CD14-positive monocyte (primary cell): ENCODE measurements around the gene MUC15. TPM values are rescaled to one million over a fixed set of nuclear protein-coding genes. Genes with fewer than 3 reads are reported as not detected.

Experiments
- DNase-seq, 3 donors: peaks; one replicate each; pipeline ENCODE4 v3.0.0-alpha.2; 2011 to 2022
- H2AFZ ChIP-seq: 2 replicates; pipeline ENCODE4 v1.6.0; 2012; ENCODE audit warnings: mild to moderate bottlenecking, low read depth, low read length, inconsistent platforms; ENCODE audit not compliant: insufficient read depth, poor library complexity, severe bottlenecking
- H3K27ac ChIP-seq, 2 donors: 1 replicate in 1 of 2; 2 replicates in 1 of 2; pipeline ENCODE4 v1.5.1; 2012 to 2013; ENCODE audit warnings: low read length in 2 of 2, control low read depth in 1 of 2, inconsistent platforms in 1 of 2, low read depth in 1 of 2, mild to moderate bottlenecking in 1 of 2
- H3K27me3 ChIP-seq, 2 donors: one replicate each; pipeline versions ENCODE4 v1.6.0 to v1.6.1; 2011 to 2013; ENCODE audit warnings: low read length in 2 of 2; ENCODE audit not compliant: control insufficient read depth in 2 of 2, insufficient read depth in 2 of 2
- H3K36me3 ChIP-seq, 2 donors: replicated peaks in 1 of 2; 1 replicate in 1 of 2; 2 replicates in 1 of 2; pipeline versions ENCODE4 v1.5.1 to v1.6.1; 2012 to 2013; ENCODE audit warnings: low read length in 2 of 2, control low read depth in 1 of 2, inconsistent platforms in 1 of 2, mild to moderate bottlenecking in 1 of 2; ENCODE audit not compliant: insufficient read depth in 2 of 2, control insufficient read depth in 1 of 2
- H3K4me1 ChIP-seq, 2 donors: 1 replicate in 1 of 2; 2 replicates in 1 of 2; pipeline versions ENCODE4 v1.5.1 to v1.6.1; 2012 to 2013; ENCODE audit warnings: low read length in 2 of 2, control low read depth in 1 of 2, inconsistent platforms in 1 of 2, mild to moderate bottlenecking in 1 of 2, moderate library complexity in 1 of 2; ENCODE audit not compliant: insufficient read depth in 2 of 2, control insufficient read depth in 1 of 2
- H3K4me2 ChIP-seq: replicated peaks from 2 replicates; pipeline ENCODE3; 2012; ENCODE audit warnings: low read length, moderate library complexity, mild to moderate bottlenecking; ENCODE audit not compliant: poor library complexity, severe bottlenecking; ENCODE audit errors: extremely low read depth
- H3K4me3 ChIP-seq, 3 experiments: fragments of 200-600 bp in 1 of 3; sonication (generic) in 1 of 3; replicated peaks in 1 of 3; 1 replicate in 2 of 3; 2 replicates in 1 of 3; pipeline ENCODE4 v1.5.1; 2011 to 2013; ENCODE audit warnings: low read length in 3 of 3, mild to moderate bottlenecking in 3 of 3, control low read depth in 2 of 3, low read depth in 2 of 3, inconsistent platforms in 1 of 3, moderate library complexity in 1 of 3
- H3K79me2 ChIP-seq: 2 replicates; pipeline ENCODE4 v1.6.0; 2012; ENCODE audit warnings: mild to moderate bottlenecking, control low read depth, inconsistent platforms, low read length, moderate library complexity; ENCODE audit not compliant: insufficient read depth
- H3K9ac ChIP-seq: 2 replicates; pipeline ENCODE4 v1.6.0; 2017; ENCODE audit warnings: low read length, mild to moderate bottlenecking; ENCODE audit not compliant: insufficient read depth, poor library complexity, severe bottlenecking
- H3K9me3 ChIP-seq, 2 donors: replicated peaks in 1 of 2; 1 replicate in 1 of 2; 2 replicates in 1 of 2; pipeline versions ENCODE4 v1.5.1 to v1.6.1; 2012 to 2013; ENCODE audit warnings: low read length in 2 of 2, control low read depth in 1 of 2; ENCODE audit not compliant: control insufficient read depth in 1 of 2, insufficient read depth in 1 of 2
- H4K20me1 ChIP-seq: 2 replicates; pipeline ENCODE4 v1.6.0; 2012; ENCODE audit warnings: mild to moderate bottlenecking, low read length, control low read depth, moderate library complexity; ENCODE audit not compliant: insufficient read depth
- H3K27ac Mint-ChIP-seq, 7 donors: one replicate each; pipeline ENCODE4 v1.8.0; 2020; ENCODE audit warnings: mild to moderate bottlenecking in 7 of 7, mixed read lengths in 7 of 7, moderate library complexity in 6 of 7, inconsistent platforms in 2 of 7
- H3K27me3 Mint-ChIP-seq, 3 donors: one replicate each; pipeline ENCODE4 v1.8.0; 2021 to 2022; ENCODE audit warnings: low read depth in 3 of 3, mild to moderate bottlenecking in 3 of 3, mixed read lengths in 3 of 3, moderate library complexity in 3 of 3, inconsistent platforms in 1 of 3
- H3K36me3 Mint-ChIP-seq, 2 donors: one replicate each; pipeline ENCODE4 v1.8.0; 2020; ENCODE audit warnings: mixed read lengths in 2 of 2, inconsistent platforms in 1 of 2, mild to moderate bottlenecking in 1 of 2
- H3K4me1 Mint-ChIP-seq: one replicate; pipeline ENCODE4 v1.8.0; 2020; ENCODE audit warnings: mild to moderate bottlenecking, mixed read lengths
- H3K4me3 Mint-ChIP-seq, 2 donors: one replicate each; pipeline ENCODE4 v1.8.0; 2020; ENCODE audit warnings: mild to moderate bottlenecking in 2 of 2, mixed read lengths in 2 of 2, moderate library complexity in 1 of 2
- H3K9me3 Mint-ChIP-seq, 7 donors: one replicate each; pipeline ENCODE4 v1.8.0; 2020 to 2022; ENCODE audit warnings: mixed read lengths in 7 of 7, mild to moderate bottlenecking in 6 of 7, moderate library complexity in 6 of 7, inconsistent platforms in 2 of 7
- WGBS: methylation state at CpG from one replicate; pipeline ENCODE4 v1.1.5; 2013; ENCODE audit warnings: missing lambda C conversion rate; ENCODE audit not compliant: insufficient coverage; 5-methylcytosine and 5-hydroxymethylcytosine counted together
- intact Hi-C, 2 donors: fragments of 100-400 bp; cut with micrococcal nuclease; formaldehyde crosslinking; loops; one replicate each; pipeline versions ENCODE4 v1.15.0 to v1.15.1; 2023
- polyA minus RNA-seq: library from RNA; depleted of rRNA, polyadenylated mRNA; stranded (reverse); fragments of >200 nt; gene quantifications from 2 replicates; pipeline ENCODE4 v1.2.3, GENCODE V29; 2012
- polyA plus RNA-seq, 3 donors: library from polyadenylated mRNA; depleted of rRNA in 1 of 3; unstranded in 2 of 3; stranded (reverse) in 1 of 3; fragments of 300-500 nt in 2 of 3; fragments of >200 nt in 1 of 3; fragmentation: Illumina TruSeq in 2 of 3; gene quantifications; 1 replicate in 2 of 3; 2 replicates in 1 of 3; pipeline ENCODE4 v1.2.3, GENCODE V29; 2012 to 2021
- total RNA-seq, 12 experiments: library from RNA in 1 of 12; stranded (reverse) in 1 of 12; fragments of 120-200 nt in 1 of 12; gene quantifications; one replicate each; pipeline ENCODE4 v1.2.4 and lab custom pipeline; 2013 to 2026; ENCODE audit warnings: mixed read lengths in 6 of 12, inconsistent platforms in 1 of 12
- TF ChIP-seq, protein P1 (sequence below): fragments of 200-600 bp; IDR thresholded peaks from one replicate; pipeline ENCODE4 v1.8.0; 2022; ENCODE audit warnings: antibody characterized with exemption, mild to moderate bottlenecking

The MUC15 gene, protein sequence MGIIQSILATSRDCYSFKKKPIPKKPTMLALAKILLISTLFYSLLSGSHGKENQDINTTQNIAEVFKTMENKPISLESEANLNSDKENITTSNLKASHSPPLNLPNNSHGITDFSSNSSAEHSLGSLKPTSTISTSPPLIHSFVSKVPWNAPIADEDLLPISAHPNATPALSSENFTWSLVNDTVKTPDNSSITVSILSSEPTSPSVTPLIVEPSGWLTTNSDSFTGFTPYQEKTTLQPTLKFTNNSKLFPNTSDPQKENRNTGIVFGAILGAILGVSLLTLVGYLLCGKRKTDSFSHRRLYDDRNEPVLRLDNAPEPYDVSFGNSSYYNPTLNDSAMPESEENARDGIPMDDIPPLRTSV
- total RNA-seq (2013) = not detected
- polyA plus RNA-seq (not detected), polyA minus RNA-seq (not detected in 2 replicates), total RNA-seq (lab: John Stamatoyannopoulos, UW) (0 to 1.1 (median 0.05) reads per million in 11 experiments)

DNA sequence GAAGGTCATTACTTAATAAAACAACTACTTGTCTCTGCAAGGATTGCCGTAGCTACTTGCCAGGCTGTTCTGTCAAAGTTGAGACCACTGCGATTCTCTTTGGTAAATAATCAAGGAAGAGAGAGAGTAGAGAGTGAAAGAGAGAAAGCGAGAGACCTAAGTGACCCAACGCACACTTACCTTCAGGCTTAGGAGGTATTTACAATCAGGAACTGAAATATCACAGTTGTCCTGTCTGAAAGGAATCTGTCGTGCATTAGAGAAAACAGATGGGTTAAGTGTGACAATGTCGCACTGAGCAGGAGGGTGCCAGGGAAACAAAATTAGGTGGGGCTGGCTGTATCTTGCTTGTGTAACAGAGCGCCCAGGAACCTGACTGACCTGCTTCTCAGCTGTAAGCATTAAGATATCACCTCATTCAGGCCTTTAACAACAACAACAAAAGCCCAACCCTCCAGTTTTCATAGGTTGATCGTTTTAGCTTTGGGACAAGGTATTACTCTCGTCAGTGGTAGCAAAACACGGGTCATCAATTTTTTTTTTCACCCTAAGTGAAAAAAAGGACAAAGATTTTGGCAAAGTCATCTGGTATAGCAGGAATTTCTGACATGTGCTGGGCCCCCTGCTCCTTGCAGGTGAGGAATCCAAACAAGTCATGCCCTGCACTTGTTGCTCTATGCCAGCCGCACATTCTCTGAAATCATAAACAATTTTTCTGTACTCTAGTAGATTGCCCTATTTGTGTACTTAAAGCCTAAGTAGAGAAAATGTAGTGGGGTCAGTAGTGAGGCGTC lies at the start of gene MUC15:
Gene MUC15, minus strand, starts transcription at position 403 of the 794 bp plus-strand sequence. CDS start 5,169 bp downstream, outside the sequence.
- 81% methylated on average over 7 of the region's 12 CpGs for WGBS
- Histone ChIP-seq H3K4me2 (no peak within 1 kb of the TSS), H2AFZ (no peak within 1 kb of the TSS), H3K4me1 (no peaks in the 10 kb centered on the region), H3K9me3 (no peaks in the 10 kb centered on the region), H3K79me2 (no peaks in the 10 kb centered on the region), H3K27me3 (no peaks in the 10 kb centered on the region), H3K27ac (no peak within 1 kb of the TSS), H4K20me1 (no peaks in the 10 kb centered on the region), H3K9ac (no peak within 1 kb of the TSS), H3K4me3 (no peak within 1 kb of the TSS), H3K36me3 (no peaks in the 10 kb centered on the region)
- no peak within 1 kb of the TSS for H3K4me3 Mint-ChIP-seq
- no peaks in the 10 kb centered on the region for H3K27me3 Mint-ChIP-seq
- no peaks in the 10 kb centered on the region for H3K9me3 Mint-ChIP-seq
- intact Hi-C loops = no loop called here
- H3K4me1 Mint-ChIP-seq = no peaks in the 10 kb centered on the region
- H3K27ac Mint-ChIP-seq = no peak within 1 kb of the TSS
- DNase-seq = no peak
- no peaks in the 10 kb centered on the region for H3K36me3 Mint-ChIP-seq
- TF ChIP-seq, protein P1, sequence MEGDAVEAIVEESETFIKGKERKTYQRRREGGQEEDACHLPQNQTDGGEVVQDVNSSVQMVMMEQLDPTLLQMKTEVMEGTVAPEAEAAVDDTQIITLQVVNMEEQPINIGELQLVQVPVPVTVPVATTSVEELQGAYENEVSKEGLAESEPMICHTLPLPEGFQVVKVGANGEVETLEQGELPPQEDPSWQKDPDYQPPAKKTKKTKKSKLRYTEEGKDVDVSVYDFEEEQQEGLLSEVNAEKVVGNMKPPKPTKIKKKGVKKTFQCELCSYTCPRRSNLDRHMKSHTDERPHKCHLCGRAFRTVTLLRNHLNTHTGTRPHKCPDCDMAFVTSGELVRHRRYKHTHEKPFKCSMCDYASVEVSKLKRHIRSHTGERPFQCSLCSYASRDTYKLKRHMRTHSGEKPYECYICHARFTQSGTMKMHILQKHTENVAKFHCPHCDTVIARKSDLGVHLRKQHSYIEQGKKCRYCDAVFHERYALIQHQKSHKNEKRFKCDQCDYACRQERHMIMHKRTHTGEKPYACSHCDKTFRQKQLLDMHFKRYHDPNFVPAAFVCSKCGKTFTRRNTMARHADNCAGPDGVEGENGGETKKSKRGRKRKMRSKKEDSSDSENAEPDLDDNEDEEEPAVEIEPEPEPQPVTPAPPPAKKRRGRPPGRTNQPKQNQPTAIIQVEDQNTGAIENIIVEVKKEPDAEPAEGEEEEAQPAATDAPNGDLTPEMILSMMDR = no peak

DNA sequence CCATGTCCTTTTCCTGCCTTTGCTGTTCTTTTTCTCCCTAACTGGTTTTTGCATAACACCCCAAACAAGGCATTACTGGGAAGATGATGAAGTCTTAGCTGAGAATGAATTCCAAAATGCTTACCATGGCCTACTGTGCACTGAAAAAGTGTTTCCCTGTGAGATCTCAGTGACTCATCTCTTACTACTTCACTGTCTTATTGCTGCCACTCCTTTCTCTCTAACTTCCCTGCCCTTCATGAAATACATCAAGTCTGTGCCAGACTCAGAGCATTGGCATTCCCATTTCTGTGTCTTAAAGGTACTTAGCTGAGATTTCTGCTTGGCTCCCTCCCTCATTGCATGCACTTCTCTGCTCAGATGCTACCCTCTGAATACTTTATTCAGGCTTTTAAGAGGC lies 49.1 kb upstream of the MUC15 start:
- Histone ChIP-seq H3K4me1 (no peaks in the 10 kb centered on the region), H2AFZ (no peak overlapping the region), H3K27me3 (no peaks in the 10 kb centered on the region), H3K27ac (no peak overlapping the region), H3K9ac (no peak overlapping the region), H4K20me1 (no peaks in the 10 kb centered on the region), H3K9me3 (no peaks in the 10 kb centered on the region), H3K4me2 (no peak overlapping the region), H3K4me3 (no peak overlapping the region), H3K36me3 (no peaks in the 10 kb centered on the region), H3K79me2 (no peaks in the 10 kb centered on the region)
- intact Hi-C loops = no loop called here
- H3K9me3 Mint-ChIP-seq = peaks cover 0 to 4% (median 0%) of the 10 kb centered on the region in 7 donors
- no peak overlapping the region for H3K4me3 Mint-ChIP-seq
- no peak for DNase-seq
- H3K27me3 Mint-ChIP-seq = peaks cover 0 to 2% (median 0%) of the 10 kb centered on the region in 3 donors
- H3K36me3 Mint-ChIP-seq = no peaks in the 10 kb centered on the region
- H3K27ac Mint-ChIP-seq = no peak overlapping the region
- TF ChIP-seq, protein P1 = no peak
- H3K4me1 Mint-ChIP-seq = no peaks in the 10 kb centered on the region
